C4-2B (cell line): ENCODE results near the gene RHCE.
"Not testable (repeated sequence)": the region's sequence is repeated elsewhere in the genome, so short reads cannot be mapped to it uniquely, and the experiment has no call there.

Source experiments
- ZFX ChIP-seq: fragments of 450-650 bp; IDR thresholded peaks from 2 replicates; pipeline ENCODE4 v1.6.1; 2017
- TF ChIP-seq, protein P1 (sequence below): fragments of 450-650 bp; conservative IDR thresholded peaks from 2 replicates; pipeline ENCODE4 v1.5.1; 2017; ENCODE audit warnings: mild to moderate bottlenecking

DNA sequence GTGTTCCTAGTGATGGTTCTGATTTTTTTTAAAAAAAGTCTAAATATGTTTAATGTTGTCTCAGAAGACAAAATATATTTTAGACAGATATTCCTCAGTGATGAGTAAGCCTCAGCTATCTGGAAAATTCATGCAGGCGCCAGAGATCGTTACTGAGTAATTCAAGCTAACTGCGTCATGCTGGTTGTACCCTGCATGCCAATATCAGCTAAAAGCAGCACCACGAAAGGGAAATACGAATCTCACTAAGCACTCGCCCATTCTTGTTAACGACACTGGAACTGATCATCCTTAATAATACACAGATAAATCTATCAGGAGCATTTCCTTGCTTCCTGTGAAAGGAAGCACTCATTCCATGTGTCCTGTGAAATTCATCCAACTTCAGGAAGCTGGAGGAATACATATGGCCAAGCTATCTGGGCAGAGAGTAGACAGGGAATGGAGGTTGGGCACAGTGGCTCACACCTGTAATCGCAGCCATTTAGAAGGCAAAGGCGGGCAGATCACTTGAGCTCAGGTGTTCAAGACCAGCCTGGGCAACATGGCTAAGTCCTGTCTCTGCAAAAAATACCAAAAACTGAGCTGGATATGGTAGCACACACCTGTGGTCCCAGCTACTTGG is 100.2 kb downstream of the RHCE start:
- TF ChIP-seq, protein P1, sequence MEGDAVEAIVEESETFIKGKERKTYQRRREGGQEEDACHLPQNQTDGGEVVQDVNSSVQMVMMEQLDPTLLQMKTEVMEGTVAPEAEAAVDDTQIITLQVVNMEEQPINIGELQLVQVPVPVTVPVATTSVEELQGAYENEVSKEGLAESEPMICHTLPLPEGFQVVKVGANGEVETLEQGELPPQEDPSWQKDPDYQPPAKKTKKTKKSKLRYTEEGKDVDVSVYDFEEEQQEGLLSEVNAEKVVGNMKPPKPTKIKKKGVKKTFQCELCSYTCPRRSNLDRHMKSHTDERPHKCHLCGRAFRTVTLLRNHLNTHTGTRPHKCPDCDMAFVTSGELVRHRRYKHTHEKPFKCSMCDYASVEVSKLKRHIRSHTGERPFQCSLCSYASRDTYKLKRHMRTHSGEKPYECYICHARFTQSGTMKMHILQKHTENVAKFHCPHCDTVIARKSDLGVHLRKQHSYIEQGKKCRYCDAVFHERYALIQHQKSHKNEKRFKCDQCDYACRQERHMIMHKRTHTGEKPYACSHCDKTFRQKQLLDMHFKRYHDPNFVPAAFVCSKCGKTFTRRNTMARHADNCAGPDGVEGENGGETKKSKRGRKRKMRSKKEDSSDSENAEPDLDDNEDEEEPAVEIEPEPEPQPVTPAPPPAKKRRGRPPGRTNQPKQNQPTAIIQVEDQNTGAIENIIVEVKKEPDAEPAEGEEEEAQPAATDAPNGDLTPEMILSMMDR = not testable (repeated sequence)
- TF ChIP-seq ZFX = not testable (repeated sequence)
